ENCODE results near the gene AKIRIN2.

The AKIRIN2 gene

DNA sequence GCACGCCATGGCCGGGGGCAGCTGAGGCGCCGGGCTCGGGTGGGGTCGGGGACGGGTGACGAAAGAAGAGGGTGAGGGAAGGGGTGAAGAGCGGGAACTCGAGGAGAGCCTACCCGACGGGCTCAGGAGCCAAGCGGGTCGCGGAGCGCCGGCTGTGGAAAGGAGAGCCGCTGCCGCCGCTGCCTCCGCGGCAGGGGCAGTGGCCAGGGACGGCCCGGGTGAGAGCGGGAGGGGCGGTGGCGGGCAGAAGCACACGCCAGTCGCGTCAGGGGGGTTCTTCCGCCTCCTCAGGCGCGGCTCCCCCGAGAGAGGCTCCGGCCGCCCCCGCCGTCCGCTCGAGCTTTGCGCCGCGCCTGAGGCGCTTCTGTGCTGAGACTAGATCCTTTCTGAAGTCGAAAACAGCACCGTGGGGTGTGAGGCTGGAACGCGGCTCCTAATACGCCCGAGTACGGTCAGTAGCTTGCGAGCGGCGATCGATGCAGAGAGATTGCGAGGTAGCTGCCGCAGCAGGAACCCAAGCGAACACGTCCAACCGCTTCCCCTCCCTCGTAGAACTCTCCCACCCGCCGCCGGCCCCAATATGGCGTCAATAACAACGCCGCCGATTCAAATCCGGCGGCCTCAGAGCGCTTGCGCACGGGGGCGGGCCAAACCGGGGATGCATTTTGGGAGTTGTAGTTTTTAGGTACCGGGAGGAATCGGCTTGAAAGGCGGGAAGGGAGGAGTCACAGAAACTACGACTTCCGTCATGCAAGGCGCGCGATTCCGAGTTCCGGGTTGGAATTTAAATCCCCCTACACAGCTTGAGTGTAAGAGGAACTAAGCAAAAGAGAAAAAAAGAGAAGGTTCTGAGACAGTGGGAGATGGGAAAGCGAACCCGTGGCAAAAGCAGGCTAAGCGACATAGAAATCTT is at the start of gene AKIRIN2:
Gene AKIRIN2 (minus strand): TSS at position 558 of the 913 bp plus-strand sequence. CDS start 549 bp downstream, at position 9.
- peak; percentile 97 for DNase-seq (ENCODE audit: low spot score)

GRCh38 chr6:87747646-87748045 is 45.6 kb upstream of the AKIRIN2 start:
- DNase-seq (ENCODE audit: low spot score), result no peak

- DNase-seq (ENCODE audit: low spot score), result no peak
Observed at GRCh38 chr6:87745966-87746721, 44.1 kb upstream of the AKIRIN2 start.

- DNase-seq (ENCODE audit: low spot score), result no peak
Observed at GRCh38 chr6:87743454-87743853, 41.4 kb upstream of the AKIRIN2 start.

- peak; percentile 63 for DNase-seq (ENCODE audit: low spot score)
Observed at GRCh38 chr6:87742106-87742505, 40.1 kb upstream of the AKIRIN2 start.

GRCh38 chr6:87741001-87741650 is 39.1 kb upstream of the AKIRIN2 start:
- DNase-seq (ENCODE audit: low spot score), result no peak

DNA sequence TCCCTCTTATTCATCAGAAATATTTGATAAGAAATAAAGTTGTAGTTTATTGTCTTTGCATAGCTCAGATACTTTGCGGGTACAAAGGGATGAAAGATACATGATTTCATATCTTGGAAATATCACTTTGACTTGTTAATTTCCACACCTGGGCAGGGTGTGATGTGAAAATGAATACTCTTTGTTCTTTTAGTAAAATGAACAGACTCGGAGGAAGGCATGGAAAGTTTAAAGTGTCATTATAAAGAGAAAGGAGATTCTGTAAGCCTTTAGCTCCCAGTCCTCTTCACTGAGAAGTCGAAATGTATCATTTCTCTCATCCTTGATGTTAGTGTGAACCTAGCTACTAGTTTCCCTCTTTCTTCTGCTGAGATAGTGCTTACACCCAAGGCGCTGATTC is 36.7 kb upstream of the AKIRIN2 start:
- DNase-seq (ENCODE audit: low spot score), result no peak

DNA sequence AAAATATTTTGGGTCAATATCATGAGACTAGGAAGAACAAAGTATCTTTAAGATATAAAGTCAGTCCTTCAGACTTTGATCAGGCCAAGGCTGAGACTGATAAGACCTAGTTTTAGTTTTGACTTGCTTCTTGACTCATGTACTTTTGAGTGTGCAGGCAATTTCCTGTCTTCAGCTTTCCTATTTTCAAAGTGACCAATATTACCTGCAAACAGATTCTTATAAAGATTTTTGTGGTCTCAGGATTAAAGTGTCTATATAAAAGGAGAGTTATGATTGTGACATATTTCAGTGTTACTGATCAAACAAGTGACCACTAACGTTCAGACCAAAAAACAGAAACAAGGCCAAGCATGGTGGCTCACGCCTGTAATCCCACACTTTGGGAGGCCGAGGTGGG is 36.0 kb upstream of the AKIRIN2 start:
- peak; percentile 12 for DNase-seq (ENCODE audit: low spot score)

- peak; percentile 21 for DNase-seq (ENCODE audit: low spot score)
Observed at GRCh38 chr6:87736809-87737540, 34.9 kb upstream of the AKIRIN2 start.

GRCh38 chr6:87731818-87732661 is 30.0 kb upstream of the AKIRIN2 start:
- peak; percentile 64 for DNase-seq (ENCODE audit: low spot score)

DNA sequence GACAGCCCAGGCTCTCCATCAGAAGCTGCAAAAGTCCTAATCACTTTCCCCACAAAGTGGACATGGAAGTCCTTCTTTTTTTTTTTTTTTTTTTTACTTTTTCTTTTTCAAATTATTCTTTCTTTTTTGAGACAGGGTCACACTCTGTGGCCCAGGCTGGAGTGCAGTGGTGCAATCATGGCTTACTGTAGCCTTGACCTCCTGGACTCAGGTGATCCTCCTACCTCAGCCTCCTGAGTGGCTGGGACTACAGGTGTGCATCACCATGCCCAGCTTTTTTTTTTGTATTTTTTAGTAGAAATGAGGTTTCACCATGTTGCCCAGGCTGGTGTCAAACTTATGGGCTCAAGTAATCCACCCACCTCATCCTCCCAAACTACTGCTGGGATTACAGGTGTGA is 29.0 kb upstream of the AKIRIN2 start:
- DNase-seq (ENCODE audit: low spot score), result no peak

- DNase-seq (ENCODE audit: low spot score), result no peak
Observed at GRCh38 chr6:87729965-87730719, 28.1 kb upstream of the AKIRIN2 start.

- no peak for DNase-seq (ENCODE audit: low spot score)
Observed at GRCh38 chr6:87728706-87729105, 26.7 kb upstream of the AKIRIN2 start.

GRCh38 chr6:87724983-87725811 is 23.2 kb upstream of the AKIRIN2 start:
- no peak for DNase-seq (ENCODE audit: low spot score)

GRCh38 chr6:87723170-87724078 is 21.4 kb upstream of the AKIRIN2 start:
- DNase-seq (ENCODE audit: low spot score), result peak; percentile 8

DNA sequence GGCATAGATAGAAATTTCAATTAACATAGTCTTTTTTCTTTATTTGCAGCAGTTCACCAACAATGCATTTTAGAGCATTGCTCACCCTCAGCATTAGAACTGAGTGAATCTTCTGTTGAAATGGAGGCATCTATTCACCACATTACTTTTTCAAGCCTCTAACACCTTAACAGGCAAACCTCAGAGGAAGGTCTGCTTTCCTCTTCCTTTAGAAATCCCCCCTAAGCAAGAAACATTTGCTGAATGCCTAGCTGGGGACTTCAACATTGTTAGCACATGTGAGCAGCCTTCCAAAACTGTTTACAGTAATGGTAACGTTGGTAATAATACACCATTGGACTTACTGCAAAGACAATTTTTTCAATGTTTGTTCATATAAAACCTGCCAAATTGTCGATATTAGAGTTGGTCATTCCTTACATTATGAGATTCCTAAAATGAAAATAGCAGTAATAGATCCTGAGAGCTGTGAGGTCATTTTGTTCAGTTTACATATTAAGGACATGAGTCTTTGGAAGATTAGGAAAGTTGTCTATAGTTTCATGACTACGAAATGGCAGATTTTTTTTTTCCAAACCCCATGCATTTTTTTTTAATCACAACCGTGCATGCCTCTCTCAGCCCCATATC is 20.6 kb upstream of the AKIRIN2 start:
- no peak for DNase-seq (ENCODE audit: low spot score)

DNA sequence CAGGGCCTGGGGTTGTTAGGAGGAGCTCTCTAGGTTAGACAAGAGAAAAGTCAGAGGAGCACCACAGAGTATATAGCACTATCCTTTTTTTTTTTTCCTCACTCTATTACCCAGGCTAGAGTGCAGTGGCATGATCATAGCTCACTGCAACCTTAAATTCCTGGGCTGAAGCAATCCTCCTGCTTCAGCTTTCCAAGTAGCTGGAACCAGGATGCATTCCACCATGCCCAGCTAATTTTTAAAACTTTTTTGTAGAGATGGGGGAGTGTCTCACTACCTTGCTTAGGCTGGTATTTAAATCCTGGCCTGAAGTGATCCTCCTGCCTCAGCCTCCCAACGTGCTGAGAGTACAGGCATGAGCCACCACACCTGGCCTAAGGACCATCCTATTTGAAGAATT is 19.3 kb upstream of the AKIRIN2 start:
- no peak for DNase-seq (ENCODE audit: low spot score)

Data from CD4-positive, alpha-beta T cell treated with Interleukin-6 at 100 ng/mL for 8 hours (primary cell).